ENCODE data around the gene PIAS1. TPM values are rescaled to one million over a fixed set of nuclear protein-coding genes. Genes with fewer than 3 reads are reported as not detected.

The PIAS1 gene
- polyA plus RNA-seq, 1 donor: 46.5 TPM

DNA sequence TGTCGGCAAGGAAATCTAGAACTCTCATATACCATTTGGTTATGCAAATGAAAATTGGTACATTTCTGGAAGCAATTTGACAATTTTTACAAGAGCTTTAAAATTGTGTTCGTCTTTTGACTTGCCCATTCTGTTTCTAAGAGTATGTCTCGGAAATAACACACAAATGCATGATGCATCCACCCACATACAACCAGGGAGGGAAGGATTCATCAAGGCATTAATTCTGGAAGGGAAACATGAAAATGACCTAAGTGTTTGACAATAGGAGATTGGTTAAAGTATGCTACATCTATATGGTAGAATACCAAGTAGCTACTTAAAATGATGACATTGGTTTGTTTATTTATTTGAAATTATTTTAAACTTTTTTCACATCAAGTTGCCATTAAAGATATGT lies 58.6 kb downstream of the PIAS1 start:
- Histone ChIP-seq H3K36me3 (ENCODE audit: control insufficient read depth, insufficient read depth, low read length) (no peaks in the 10 kb centered on the region), H3K4me3 (ENCODE audit: low read length) (no peak overlapping the region), H3K27ac (ENCODE audit: low read length) (no peak overlapping the region), H3K9me3 (ENCODE audit: control insufficient read depth, low read depth, low read length) (no peaks in the 10 kb centered on the region), H3K4me1 (ENCODE audit: control insufficient read depth, insufficient read depth, low read length) (no peaks in the 10 kb centered on the region), H3K27me3 (ENCODE audit: control insufficient read depth, insufficient read depth, low read length) (no peaks in the 10 kb centered on the region)
- 67% methylated on average over 3 of the region's 3 CpGs for WGBS (ENCODE audit: insufficient coverage, low lambda C conversion rate)
- no peak for DNase-seq

DNA sequence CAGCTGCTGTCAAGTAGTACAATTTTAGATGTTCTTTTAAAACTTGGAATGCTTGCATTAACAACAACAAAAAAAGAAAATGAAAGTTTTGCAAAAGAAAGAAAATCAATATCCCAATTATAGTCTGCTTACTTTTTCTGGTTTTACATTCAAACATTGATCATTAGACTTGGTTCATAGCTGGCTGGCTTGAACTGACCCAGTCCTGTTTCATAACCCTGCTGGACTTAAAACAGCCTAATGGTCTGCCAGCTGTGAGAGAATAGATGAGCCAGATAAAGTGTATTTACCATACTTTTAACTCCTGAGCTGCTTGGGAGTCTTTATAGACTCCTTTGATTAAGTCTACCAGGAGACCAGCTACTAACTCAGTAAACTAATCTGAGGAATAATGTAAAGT lies 59.2 kb downstream of the PIAS1 start:
- Histone ChIP-seq H3K4me3 (ENCODE audit: low read length) (no peak overlapping the region), H3K9me3 (ENCODE audit: control insufficient read depth, low read depth, low read length) (no peaks in the 10 kb centered on the region), H3K36me3 (ENCODE audit: control insufficient read depth, insufficient read depth, low read length) (no peaks in the 10 kb centered on the region), H3K27me3 (ENCODE audit: control insufficient read depth, insufficient read depth, low read length) (no peaks in the 10 kb centered on the region), H3K27ac (ENCODE audit: low read length) (no peak overlapping the region), H3K4me1 (ENCODE audit: control insufficient read depth, insufficient read depth, low read length) (no peaks in the 10 kb centered on the region)
- DNase-seq: peak; percentile 8 to 9

DNA sequence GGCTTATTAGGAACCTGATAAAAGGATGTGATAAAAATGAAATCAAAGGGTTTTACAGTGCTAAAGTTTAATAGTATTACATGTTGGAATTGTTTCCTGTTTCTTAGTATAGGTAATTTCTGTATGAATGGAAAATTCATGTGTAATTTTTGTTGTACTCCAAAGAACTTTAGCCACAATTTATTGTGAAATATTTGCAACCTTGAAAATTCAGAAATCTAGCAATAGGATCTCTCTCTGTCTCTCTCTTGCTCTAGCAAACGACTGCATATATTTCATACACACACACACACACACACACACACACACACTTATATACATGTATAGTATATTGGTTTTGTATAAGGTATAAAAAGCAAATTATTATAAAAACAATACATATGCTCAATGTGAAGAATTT lies 59.6 kb downstream of the PIAS1 start:
- WGBS (ENCODE audit: insufficient coverage, low lambda C conversion rate): no CpG with 5 or more reads among the region's 1 CpG
- DNase-seq: no peak
- Histone ChIP-seq H3K27me3 (ENCODE audit: control insufficient read depth, insufficient read depth, low read length) (no peaks in the 10 kb centered on the region), H3K27ac (ENCODE audit: low read length) (peak overlapping the region; percentile 41), H3K9me3 (ENCODE audit: control insufficient read depth, low read depth, low read length) (no peaks in the 10 kb centered on the region), H3K4me1 (ENCODE audit: control insufficient read depth, insufficient read depth, low read length) (no peaks in the 10 kb centered on the region), H3K36me3 (ENCODE audit: control insufficient read depth, insufficient read depth, low read length) (no peaks in the 10 kb centered on the region), H3K4me3 (ENCODE audit: low read length) (no peak overlapping the region)

DNA sequence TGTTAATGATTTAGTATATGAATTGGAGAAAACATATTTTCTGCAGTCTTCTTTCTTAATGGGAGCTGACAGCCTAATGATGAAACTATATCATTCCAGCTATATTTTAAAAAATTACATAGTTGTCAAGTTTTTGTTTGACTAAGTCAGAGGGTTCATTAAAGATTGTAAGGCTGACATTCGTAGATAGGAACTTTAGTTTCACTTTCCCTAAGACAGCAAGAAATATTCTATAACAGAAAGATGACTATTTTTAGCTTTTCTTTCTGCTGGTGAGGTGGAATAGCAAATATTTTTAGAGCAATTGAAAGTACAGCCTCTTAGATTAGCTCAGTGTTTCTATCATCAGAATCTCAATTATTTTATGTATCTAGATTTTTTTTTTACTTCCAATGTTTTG lies 60.2 kb downstream of the PIAS1 start:
- peak in 1 of 2 donors; percentile 19 for DNase-seq
- H3K9me3 ChIP-seq (ENCODE audit: control insufficient read depth, low read depth, low read length): no peaks in the 10 kb centered on the region
- H3K4me1 ChIP-seq (ENCODE audit: control insufficient read depth, insufficient read depth, low read length): no peaks in the 10 kb centered on the region
- no peaks in the 10 kb centered on the region for H3K36me3 ChIP-seq (ENCODE audit: control insufficient read depth, insufficient read depth, low read length)
- peak overlapping the region; percentile 8 for H3K4me3 ChIP-seq (ENCODE audit: low read length)
- peak overlapping the region; percentile 41 for H3K27ac ChIP-seq (ENCODE audit: low read length)
- no CpG with 5 or more reads among the region's 1 CpG for WGBS (ENCODE audit: insufficient coverage, low lambda C conversion rate)
- no peaks in the 10 kb centered on the region for H3K27me3 ChIP-seq (ENCODE audit: control insufficient read depth, insufficient read depth, low read length)

DNA sequence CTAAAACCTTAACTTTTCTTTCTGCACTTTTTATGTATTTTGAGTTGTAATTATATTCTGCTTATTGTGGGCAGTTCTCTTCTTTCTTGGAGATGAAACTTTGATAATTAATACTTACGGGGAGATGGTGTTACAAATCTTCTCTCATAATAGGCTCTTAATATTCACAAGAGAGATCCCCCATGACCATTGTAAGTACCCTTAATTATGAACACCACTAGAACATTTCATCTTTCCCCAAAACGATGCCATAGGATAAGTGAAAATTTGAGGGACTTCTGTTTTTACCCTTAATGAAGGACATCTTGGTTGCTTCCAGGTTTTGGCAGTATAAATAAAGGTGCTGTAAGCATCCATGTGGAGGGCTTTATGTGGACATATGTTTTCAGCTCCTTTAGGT lies 60.7 kb downstream of the PIAS1 start:
- no peak overlapping the region for H3K4me3 ChIP-seq (ENCODE audit: low read length)
- H3K36me3 ChIP-seq (ENCODE audit: control insufficient read depth, insufficient read depth, low read length): no peaks in the 10 kb centered on the region
- H3K9me3 ChIP-seq (ENCODE audit: control insufficient read depth, low read depth, low read length): no peaks in the 10 kb centered on the region
- no peaks in the 10 kb centered on the region for H3K4me1 ChIP-seq (ENCODE audit: control insufficient read depth, insufficient read depth, low read length)
- no peak for DNase-seq
- WGBS (ENCODE audit: insufficient coverage, low lambda C conversion rate): no CpG with 5 or more reads among the region's 2 CpGs
- no peak overlapping the region for H3K27ac ChIP-seq (ENCODE audit: low read length)
- H3K27me3 ChIP-seq (ENCODE audit: control insufficient read depth, insufficient read depth, low read length): no peaks in the 10 kb centered on the region

DNA sequence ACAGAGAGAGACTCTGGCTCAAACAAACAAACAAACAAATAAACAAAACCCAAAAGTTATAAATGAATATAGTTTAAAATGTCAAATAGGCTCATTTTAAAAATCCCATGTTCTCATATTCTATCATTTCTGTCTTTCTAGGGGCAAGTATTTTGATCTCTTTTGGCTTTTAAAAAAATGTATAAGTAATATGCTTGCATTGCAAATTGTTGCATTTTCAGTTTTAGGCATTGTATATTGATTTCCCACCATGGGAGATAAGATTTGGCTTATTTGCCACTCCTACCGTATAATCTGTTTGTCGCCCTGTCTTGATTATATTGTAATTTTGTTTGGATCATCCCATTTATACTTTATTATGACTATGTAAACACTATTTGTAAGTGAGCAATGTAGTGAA lies 70.6 kb downstream of the PIAS1 start:
- WGBS (ENCODE audit: insufficient coverage, low lambda C conversion rate): no CpG with 5 or more reads among the region's 2 CpGs
- no peaks in the 10 kb centered on the region for H3K27me3 ChIP-seq (ENCODE audit: control insufficient read depth, insufficient read depth, low read length)

DNA sequence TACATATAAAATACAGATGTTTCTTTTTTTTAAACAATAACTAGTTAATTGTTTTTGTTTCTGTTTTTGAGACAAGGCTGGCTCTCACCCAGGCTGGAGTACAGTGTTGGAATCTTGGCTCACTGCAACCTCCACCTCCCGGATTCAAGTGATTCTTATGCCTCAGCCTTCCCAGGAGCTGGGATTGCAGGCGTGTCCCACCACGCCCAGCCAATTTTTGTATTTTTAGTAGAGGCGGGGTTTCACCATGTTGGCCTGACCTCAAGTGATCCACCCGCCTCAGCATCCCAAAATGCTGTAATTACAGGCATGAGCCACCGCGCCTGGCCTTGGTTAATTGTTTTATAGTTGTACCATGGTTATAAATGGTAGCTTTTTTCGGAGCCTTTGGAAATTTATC lies 72.3 kb downstream of the PIAS1 start:
- H3K36me3 ChIP-seq (ENCODE audit: control insufficient read depth, insufficient read depth, low read length): peaks cover 4% of the 10 kb centered on the region
- H3K27ac ChIP-seq (ENCODE audit: low read length): no peak overlapping the region
- H3K4me1 ChIP-seq (ENCODE audit: control insufficient read depth, insufficient read depth, low read length): no peaks in the 10 kb centered on the region
- no peak for DNase-seq
- no peak overlapping the region for H3K4me3 ChIP-seq (ENCODE audit: low read length)
- H3K9me3 ChIP-seq (ENCODE audit: control insufficient read depth, low read depth, low read length): no peaks in the 10 kb centered on the region
- H3K27me3 ChIP-seq (ENCODE audit: control insufficient read depth, insufficient read depth, low read length): no peaks in the 10 kb centered on the region
- WGBS (ENCODE audit: insufficient coverage, low lambda C conversion rate): no CpG with 5 or more reads among the region's 8 CpGs

More for the DNA sequence above, 70.6 kb downstream of the PIAS1 start:
- Histone ChIP-seq H3K4me3 (ENCODE audit: low read length) (no peak overlapping the region), H3K36me3 (ENCODE audit: control insufficient read depth, insufficient read depth, low read length) (peaks cover 4% of the 10 kb centered on the region), H3K4me1 (ENCODE audit: control insufficient read depth, insufficient read depth, low read length) (no peaks in the 10 kb centered on the region), H3K27ac (ENCODE audit: low read length) (no peak overlapping the region), H3K9me3 (ENCODE audit: control insufficient read depth, low read depth, low read length) (no peaks in the 10 kb centered on the region)
- DNase-seq: no peak

DNA sequence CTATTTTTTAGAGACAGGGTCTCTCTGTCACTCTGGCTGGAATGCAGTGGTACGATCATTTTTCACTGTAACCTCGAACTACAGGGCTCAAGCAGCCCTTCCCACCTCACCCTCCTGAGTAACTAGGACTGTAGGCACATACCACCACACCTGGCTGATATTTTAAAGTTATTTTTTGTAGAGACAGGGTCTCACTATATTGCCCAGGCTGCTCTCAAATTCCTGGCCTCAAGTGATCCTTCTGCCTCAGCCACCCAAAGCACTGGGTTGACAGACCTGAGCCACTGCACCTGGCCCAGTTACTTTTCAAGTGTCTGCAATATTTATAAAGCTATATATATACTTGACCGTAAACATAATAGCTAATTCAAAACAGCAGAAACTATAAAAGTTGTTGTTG lies 75.0 kb downstream of the PIAS1 start:
- H3K4me3 ChIP-seq (ENCODE audit: low read length): no peak overlapping the region
- WGBS (ENCODE audit: insufficient coverage, low lambda C conversion rate): 100% methylated on average over 1 of the region's 3 CpGs
- H3K36me3 ChIP-seq (ENCODE audit: control insufficient read depth, insufficient read depth, low read length): peaks cover 4% of the 10 kb centered on the region
- no peak overlapping the region for H3K27ac ChIP-seq (ENCODE audit: low read length)
- H3K27me3 ChIP-seq (ENCODE audit: control insufficient read depth, insufficient read depth, low read length): no peaks in the 10 kb centered on the region
- DNase-seq: no peak
- no peaks in the 10 kb centered on the region for H3K4me1 ChIP-seq (ENCODE audit: control insufficient read depth, insufficient read depth, low read length)
- no peaks in the 10 kb centered on the region for H3K9me3 ChIP-seq (ENCODE audit: control insufficient read depth, low read depth, low read length)

DNA sequence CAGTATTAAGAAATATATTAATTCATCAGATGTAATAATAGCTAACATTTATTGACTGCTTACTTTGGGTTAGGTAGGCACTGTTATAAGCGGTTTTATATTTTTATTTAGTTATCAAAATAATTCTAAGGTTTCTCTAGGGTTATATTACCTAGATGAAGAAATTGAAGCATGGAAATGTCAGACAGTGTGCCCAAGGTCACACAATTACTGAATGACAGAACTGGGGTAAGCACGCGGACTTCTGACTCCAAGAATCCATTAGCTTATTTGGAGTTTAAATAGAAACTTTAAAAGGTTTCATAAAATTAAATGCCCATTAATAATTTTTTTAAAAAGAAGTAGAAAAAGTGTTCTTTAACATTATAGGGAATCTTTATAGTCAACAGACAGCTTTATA lies 76.7 kb downstream of the PIAS1 start:
- Histone ChIP-seq H3K4me1 (ENCODE audit: control insufficient read depth, insufficient read depth, low read length) (no peaks in the 10 kb centered on the region), H3K27me3 (ENCODE audit: control insufficient read depth, insufficient read depth, low read length) (no peaks in the 10 kb centered on the region), H3K36me3 (ENCODE audit: control insufficient read depth, insufficient read depth, low read length) (peaks cover 4% of the 10 kb centered on the region), H3K9me3 (ENCODE audit: control insufficient read depth, low read depth, low read length) (no peaks in the 10 kb centered on the region), H3K27ac (ENCODE audit: low read length) (no peak overlapping the region), H3K4me3 (ENCODE audit: low read length) (no peak overlapping the region)
- no peak for DNase-seq
- 100% methylated on average over 1 of the region's 3 CpGs for WGBS (ENCODE audit: insufficient coverage, low lambda C conversion rate)

DNA sequence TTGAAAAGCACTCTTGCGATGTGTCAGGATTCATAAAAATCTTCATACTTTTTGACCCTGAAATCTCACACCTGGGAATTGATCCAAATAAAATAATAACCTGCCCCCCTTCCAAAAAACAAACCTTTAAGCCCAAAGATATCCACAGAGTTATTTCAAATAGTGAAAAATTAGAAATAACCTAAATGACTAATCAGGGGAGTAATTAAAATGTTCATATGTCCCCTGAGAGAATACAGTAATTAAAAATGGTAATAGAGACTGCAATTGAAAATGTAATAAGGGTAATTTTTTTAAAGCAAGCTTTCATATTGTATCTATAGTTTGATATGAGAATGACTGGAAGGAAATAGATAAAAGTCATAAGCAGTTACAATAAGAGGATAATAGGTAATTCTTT lies 83.0 kb downstream of the PIAS1 start:
- no peak for DNase-seq
- no peak overlapping the region for H3K27ac ChIP-seq (ENCODE audit: low read length)
- no peak overlapping the region for H3K4me3 ChIP-seq (ENCODE audit: low read length)
- WGBS (ENCODE audit: insufficient coverage, low lambda C conversion rate): no CpG with 5 or more reads among the region's 1 CpG
- no peaks in the 10 kb centered on the region for H3K9me3 ChIP-seq (ENCODE audit: control insufficient read depth, low read depth, low read length)
- no peaks in the 10 kb centered on the region for H3K27me3 ChIP-seq (ENCODE audit: control insufficient read depth, insufficient read depth, low read length)
- H3K4me1 ChIP-seq (ENCODE audit: control insufficient read depth, insufficient read depth, low read length): peaks cover 8% of the 10 kb centered on the region
- no peaks in the 10 kb centered on the region for H3K36me3 ChIP-seq (ENCODE audit: control insufficient read depth, insufficient read depth, low read length)

DNA sequence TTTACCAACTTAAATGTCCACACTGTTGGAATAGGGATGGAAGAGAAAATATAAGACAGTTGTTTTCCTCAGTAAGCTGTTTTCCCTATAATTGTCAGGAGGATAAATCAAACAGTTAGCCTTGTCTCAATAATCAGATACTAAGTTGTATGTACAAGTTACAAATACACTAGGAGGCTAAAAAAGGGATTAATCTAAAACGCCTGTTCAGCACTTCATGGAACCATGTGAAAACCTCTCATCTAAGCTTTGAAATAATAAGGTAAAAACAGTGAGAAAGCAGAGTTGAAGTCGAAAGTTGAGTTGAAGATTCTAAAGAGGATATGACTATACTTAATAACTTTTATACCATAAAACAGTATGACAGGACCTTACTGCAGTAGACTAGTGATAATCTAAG lies 89.0 kb downstream of the PIAS1 start:
- no peak overlapping the region for H3K27ac ChIP-seq (ENCODE audit: low read length)
- DNase-seq: no peak
- no peaks in the 10 kb centered on the region for H3K27me3 ChIP-seq (ENCODE audit: control insufficient read depth, insufficient read depth, low read length)
- H3K4me1 ChIP-seq (ENCODE audit: control insufficient read depth, insufficient read depth, low read length): peaks cover 5% of the 10 kb centered on the region
- H3K4me3 ChIP-seq (ENCODE audit: low read length): no peak overlapping the region
- no peaks in the 10 kb centered on the region for H3K9me3 ChIP-seq (ENCODE audit: control insufficient read depth, low read depth, low read length)
- WGBS (ENCODE audit: insufficient coverage, low lambda C conversion rate): 93% methylated on average over 2 of the region's 2 CpGs
- peaks cover 11% of the 10 kb centered on the region for H3K36me3 ChIP-seq (ENCODE audit: control insufficient read depth, insufficient read depth, low read length)
